GM19240 (cell line): Measurements from ENCODE around the gene SEC23IP.
"Not testable (repeated sequence)": the region's sequence is repeated elsewhere in the genome, so short reads cannot be mapped to it uniquely, and the experiment has no call there.

Experiments used
- DNase-seq: peaks from one replicate; pipeline ENCODE4 v3.0.0; 2011; ENCODE audit warnings: low spot score; ENCODE audit not compliant: insufficient read length

The SEC23IP gene

GRCh38 chr10:119892188-119893065 is at the start of gene SEC23IP:
Gene SEC23IP (plus strand): TSS chr10:119892730. CDS start chr10:119892783, 53 bp downstream.
- peak; percentile 86 for DNase-seq

GRCh38 chr10:119845656-119846055 is 46.9 kb upstream of the SEC23IP start:
- DNase-seq = no peak

GRCh38 chr10:119849031-119849789 is 43.3 kb upstream of the SEC23IP start:
- no peak for DNase-seq

GRCh38 chr10:119849944-119850343 is 42.6 kb upstream of the SEC23IP start:
- no peak for DNase-seq

- no peak for DNase-seq
Measured at GRCh38 chr10:119852277-119852676, 40.3 kb upstream of the SEC23IP start.

- no peak for DNase-seq
Measured at GRCh38 chr10:119852822-119853221, 39.7 kb upstream of the SEC23IP start.

- no peak for DNase-seq
Measured at GRCh38 chr10:119853574-119853973, 39.0 kb upstream of the SEC23IP start.

GRCh38 chr10:119858063-119858462 is 34.5 kb upstream of the SEC23IP start:
- DNase-seq = no peak

GRCh38 chr10:119859420-119860258 is 32.9 kb upstream of the SEC23IP start:
- DNase-seq = peak; percentile 5

- DNase-seq = no peak
Measured at GRCh38 chr10:119860866-119861607, 31.5 kb upstream of the SEC23IP start.

- DNase-seq = no peak
Measured at GRCh38 chr10:119862524-119862923, 30.0 kb upstream of the SEC23IP start.

- no peak for DNase-seq
Measured at GRCh38 chr10:119863951-119864565, 28.5 kb upstream of the SEC23IP start.

GRCh38 chr10:119865699-119866240 is 26.8 kb upstream of the SEC23IP start:
- no peak for DNase-seq

- no peak for DNase-seq
Measured at GRCh38 chr10:119867317-119867716, 25.2 kb upstream of the SEC23IP start.

GRCh38 chr10:119869398-119869797 is 23.1 kb upstream of the SEC23IP start:
- DNase-seq = not testable (repeated sequence)

GRCh38 chr10:119871881-119872609 is 20.5 kb upstream of the SEC23IP start:
- DNase-seq = no peak

GRCh38 chr10:119872610-119872859 is 20.0 kb upstream of the SEC23IP start, which contains the start of gene MCMBP:
Gene MCMBP (minus strand): TSS chr10:119872843. CDS start chr10:119872584, 259 bp downstream.
- no peak for DNase-seq

GRCh38 chr10:119872860-119873681 is 19.5 kb upstream of the SEC23IP start:
- peak; percentile 67 for DNase-seq

- DNase-seq = no peak
Measured at GRCh38 chr10:119878524-119878923, 14.0 kb upstream of the SEC23IP start.
